Eye (tissue), 1 donor: Measurements from ENCODE around the gene AOX1.
A peak's percentile ranks its signal among the peaks of the same experiment; 100 is the strongest.
"Not testable (repeated sequence)": the region's sequence is repeated elsewhere in the genome, so short reads cannot be mapped to it uniquely, and the experiment has no call there.

ENCODE experiments used
- DNase-seq: peaks from one replicate; pipeline ENCODE4 v3.0.0-alpha.2; 2015

AOX1 gene

GRCh38 chr2:200631287-200631686, 45.5 kb downstream of the AOX1 start:
- DNase-seq: no peak

GRCh38 chr2:200634231-200634964, 48.6 kb downstream of the AOX1 start:
- no peak for DNase-seq

- DNase-seq: no peak
Measured at GRCh38 chr2:200635251-200635650, 49.4 kb downstream of the AOX1 start.

DNA sequence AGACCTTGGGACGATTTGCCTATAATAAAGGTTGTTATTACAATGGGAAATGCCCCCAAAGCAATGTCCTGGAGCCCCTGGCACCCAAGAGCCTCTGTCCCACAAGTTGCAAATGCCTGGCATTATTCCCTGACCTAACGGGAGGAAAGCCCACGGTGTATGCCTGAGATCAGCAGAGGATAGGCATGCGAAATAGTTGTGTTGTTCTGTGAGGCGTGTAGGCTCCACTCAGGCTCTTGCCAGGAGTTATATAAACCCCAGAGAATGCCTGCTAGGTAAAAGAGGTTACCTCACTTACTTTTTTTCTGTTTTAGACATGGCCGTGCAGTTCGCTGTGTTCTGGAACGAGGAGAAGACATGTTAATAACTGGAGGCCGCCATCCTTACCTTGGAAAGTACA, 52.1 kb downstream of the AOX1 start:
- DNase-seq: no peak

- no peak for DNase-seq
Measured at GRCh38 chr2:200640176-200640575, 54.4 kb downstream of the AOX1 start.

DNA sequence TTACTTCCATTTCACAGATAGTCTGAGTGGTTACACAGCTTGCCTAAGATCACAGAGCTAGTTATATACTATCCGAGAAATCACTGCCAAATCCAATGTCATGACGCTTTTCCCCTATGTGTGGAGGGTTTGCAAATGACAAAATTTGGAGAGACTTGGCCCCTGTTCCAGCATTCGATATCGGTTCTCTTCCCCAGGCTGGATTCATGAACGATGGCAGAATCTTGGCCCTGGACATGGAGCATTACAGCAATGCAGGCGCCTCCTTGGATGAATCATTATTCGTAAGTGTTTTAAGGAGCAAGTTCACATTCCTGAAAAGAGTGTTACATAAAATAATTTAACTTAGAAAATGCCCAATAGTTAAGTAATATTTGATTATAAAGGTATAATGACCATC, 55.1 kb downstream of the AOX1 start:
- DNase-seq: no peak

GRCh38 chr2:200648518-200649281, 62.9 kb downstream of the AOX1 start:
- DNase-seq: not testable (repeated sequence)

DNA sequence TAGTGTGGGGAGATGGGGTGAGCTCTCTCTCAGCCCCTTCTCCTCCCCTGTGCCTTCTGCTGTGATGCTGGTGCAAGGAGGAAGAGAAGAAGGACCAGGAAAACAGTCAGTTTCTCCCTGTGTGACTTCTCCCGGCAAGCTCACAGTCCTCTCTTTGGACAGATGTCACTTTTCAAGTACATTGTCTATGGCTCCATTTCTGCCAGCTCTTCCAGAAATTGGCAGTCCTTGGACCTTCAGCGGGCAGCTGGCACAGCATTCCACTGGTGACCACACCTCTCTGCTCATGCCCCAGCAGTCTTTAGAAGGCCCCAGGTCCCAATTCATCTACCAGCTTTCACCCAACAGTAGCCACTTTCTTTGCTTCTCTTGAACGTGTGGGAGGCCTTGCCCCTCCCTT, 63.9 kb downstream of the AOX1 start:
- DNase-seq: no peak

DNA sequence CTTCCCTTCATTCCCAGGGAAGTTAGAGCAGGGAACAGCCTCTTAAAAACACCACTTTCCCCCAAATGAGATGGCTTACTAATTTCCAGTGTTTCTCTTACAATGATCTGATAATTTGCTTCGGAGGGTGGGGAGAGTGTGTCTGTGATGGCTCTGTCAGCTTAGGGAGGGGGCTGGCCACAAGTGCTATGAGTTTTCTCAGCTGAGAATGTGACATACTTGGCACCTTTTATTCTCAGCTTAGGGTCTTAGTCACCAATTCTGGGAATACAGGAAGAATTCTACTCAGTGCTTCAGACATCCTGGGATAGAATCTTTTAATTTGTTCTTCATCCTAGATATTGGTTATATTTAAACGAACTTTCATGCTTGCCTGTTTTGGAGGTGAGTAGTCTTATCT, 64.4 kb downstream of the AOX1 start:
- DNase-seq: no peak

DNA sequence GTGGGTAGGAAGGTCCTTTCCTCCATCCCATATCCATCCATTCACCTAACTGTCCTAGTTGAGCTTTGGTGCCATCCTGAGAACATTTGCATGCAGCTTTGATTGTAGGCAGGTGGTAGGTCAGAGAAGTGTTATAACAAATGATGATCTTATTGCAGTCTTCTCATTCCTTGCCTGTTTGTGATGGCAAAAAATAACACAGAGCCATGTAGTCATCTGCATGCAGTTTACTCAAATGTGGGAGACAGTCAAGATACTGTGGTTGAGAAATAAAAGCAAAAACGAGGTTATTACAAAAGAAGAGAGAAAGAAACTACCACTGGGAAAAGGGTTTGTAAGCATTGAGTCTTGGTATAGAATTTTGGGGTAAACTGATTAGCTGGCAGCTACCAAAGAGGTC, 66.3 kb downstream of the AOX1 start:
- DNase-seq: no peak

DNA sequence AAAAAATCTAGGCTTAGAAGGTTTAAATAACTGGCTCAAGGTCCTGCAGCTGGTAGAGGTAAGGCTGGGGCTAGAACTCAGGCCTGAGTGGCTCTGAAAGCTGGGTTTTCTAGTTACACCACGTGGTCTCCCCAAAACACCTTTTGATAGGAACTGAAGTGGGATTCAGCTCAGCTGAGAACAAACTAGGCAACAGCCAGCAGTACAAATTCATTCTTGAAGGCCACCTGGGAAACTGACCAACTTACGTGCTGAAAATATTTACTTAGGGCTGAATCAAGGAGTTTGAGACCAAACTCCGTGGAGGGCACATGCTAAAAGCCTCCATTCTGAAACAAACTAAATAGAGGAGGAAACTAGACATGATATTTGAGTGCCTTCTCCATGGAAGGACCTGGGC, 67.2 kb downstream of the AOX1 start:
- no peak for DNase-seq

- no peak for DNase-seq
Measured at GRCh38 chr2:200654823-200655222, 69.0 kb downstream of the AOX1 start.

DNA sequence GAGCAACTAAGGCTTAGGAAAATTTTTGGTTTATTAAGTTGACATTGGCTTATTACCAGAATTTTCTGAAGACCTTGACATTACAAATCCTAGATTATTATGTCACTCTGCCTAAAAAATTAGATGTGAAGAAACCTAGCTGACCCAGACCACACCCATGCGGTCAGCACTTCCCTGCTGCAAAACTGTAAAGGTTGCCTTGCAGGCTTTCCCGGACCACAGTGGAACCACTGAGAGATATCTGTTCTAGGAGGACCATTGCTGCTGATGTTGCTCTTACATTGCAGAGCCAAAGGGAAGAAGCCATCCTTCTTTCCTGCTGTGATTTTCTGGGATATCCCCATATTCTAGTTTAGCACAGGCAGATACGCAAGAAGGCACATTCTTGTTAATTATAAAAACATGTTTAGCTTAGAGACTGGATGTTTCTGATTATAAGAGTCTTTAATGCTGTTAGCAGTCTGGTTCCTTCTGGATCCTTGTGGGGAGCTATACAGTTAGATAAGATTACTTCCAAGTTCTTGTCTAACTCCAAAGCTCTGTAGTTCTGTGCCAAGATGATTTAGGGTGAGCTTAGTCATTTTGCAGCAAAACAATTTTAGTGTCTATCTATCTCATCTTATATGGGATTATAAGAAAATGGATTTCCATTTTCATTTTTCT, 70.2 kb downstream of the AOX1 start:
- peak; percentile 7 for DNase-seq

DNA sequence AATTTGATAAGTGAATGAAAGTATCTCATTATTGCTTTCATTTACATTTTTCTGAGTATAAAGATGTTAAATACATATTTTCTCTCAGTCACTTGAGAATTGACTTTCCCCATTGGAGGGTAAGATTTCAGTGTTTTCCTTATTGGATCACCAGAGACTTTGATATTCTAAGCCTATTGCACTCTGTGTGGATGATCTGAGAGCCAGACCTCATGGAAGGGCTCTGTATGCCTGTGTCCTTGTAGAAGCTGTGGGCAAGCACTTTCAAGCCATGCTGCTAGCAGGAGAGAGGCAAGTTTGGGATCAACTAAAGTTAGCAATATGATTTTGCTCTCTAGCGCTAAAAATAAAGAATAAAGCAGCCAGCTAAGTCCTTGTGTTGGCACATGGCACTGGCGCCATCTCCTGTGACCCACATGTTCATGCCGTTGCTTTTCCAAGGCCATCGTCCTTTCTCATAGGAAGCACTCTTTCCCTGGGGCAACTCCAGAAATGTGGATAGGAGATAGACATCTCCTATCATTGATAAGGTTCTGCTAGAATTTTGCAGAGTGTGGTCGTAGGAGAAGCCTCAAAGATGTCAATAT, 72.6 kb downstream of the AOX1 start:
- no peak for DNase-seq

DNA sequence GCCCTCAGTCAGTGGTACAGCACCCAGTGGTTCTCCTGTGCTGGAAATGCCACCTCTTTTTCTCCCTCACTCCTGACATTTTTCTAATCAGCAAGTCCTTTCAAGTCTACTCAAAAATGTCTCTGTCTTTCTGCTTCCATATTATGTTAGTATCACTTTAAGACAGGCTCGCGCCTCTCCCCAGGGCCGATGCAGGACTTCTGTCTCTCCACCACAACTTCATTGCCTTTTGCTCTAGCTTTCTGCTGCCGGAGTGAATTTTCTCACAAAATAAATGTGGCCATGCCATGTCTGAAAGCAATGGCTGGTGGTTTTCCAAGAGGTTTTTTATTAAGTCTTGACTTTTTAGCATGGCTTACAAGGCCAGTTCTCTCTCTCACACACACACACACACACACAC, 73.6 kb downstream of the AOX1 start:
- DNase-seq: no peak

- no peak for DNase-seq
Measured at GRCh38 chr2:200661477-200661876, 75.7 kb downstream of the AOX1 start.

- DNase-seq: no peak
Measured at GRCh38 chr2:200662727-200663126, 76.9 kb downstream of the AOX1 start.

DNA sequence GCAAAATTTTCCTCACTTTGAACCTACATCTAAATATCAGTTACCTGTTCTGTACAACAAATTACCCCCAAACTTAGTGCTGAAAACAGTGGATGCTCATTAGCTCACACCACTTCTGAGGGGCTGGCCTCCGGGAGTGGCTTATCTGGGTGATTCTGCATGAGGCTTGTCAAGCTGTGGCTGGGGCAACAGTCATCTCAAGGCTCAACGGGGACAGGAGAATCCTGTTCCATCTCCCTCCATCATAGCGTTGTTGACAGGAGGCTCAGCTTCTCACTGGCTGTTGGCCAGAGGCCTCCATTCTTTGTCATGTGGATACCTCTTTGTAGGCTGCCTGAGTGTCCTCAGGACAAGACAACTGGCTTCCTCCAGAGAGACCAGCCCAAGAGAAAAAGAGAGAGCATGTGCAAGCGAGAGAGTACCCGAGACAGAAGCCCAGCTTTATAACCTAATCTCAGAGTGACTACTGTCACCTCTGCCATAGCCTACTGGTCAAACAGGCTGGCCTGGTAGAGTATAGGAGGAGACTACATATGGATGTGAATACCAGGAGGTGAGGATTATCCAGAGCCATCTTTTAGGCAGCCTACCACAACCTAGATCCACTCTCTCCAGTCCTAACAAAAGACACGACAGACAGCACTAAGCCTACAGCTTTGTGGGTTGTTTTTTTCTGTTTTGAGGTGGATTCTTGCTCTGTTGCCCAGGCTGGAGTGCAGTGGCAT, 79.1 kb downstream of the AOX1 start:
- no peak for DNase-seq

DNA sequence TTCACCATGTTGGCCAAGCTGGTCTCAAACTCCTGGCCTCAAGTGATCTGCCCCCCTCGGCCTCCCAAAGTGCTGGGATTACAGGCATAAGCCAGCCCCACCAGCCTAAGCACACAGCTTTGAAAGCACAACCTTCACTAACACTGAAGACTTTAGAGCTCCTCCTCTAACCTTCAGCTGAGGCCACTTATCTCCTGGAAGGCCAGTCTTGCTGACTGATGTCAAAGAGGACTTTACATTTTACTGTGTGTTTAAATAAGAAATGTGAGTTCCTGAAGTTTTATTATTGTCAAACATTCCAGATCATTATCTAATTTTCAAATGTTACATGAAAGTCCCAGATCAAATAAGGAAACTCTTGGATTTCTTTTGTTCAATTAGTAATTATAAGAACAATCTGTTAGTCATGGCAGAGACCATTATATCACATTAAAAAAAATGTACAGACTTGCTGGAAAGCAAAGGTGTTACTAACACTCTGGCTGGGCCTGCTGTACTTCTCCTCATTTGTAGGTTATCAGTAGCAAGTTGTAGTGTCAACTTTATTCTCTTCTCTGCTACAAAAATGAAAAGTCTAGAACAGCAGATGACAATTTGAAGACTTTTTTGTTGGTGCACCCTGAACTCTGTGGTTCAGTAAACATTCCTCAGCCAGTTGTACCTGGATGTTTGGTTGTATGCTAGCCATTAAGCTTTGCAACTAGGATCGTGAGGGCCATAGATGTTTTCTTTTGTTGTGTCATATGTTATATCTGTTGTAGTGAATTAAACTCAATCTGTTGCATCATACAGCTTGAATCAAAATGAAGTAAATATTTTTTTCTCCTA, 80.0 kb downstream of the AOX1 start:
- no peak for DNase-seq

DNA sequence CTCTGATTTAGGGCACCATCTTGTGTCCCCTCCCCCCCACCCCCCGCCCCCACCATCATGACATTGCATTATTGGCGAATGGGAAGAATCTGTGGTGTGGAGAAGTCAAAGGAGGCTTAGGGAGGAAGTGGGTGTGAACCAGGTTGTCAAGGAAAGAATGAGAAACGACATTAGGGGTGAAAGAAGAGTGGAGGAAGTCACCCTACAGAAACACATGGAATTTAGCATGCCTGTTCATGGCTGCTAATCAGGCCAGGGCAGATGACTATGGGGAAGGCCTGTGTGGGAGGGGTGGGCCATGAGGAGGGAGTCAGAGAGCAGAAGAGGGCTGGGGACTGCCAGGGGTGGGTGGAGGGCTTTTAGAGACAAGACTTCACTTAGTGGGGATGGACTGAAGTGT, 81.6 kb downstream of the AOX1 start:
- no peak for DNase-seq

- no peak for DNase-seq
Measured at GRCh38 chr2:200668478-200668877, 82.7 kb downstream of the AOX1 start.

GRCh38 chr2:200669308-200669707, 83.5 kb downstream of the AOX1 start:
- DNase-seq: no peak
